ENCODE results near the gene USP40. TPM values are rescaled to one million over a fixed set of nuclear protein-coding genes. Genes with fewer than 3 reads are reported as not detected.

The USP40 gene
- total and polyA plus RNA-seq, 8 donors: 17.2 to 34.7 (median 22.7) TPM

DNA sequence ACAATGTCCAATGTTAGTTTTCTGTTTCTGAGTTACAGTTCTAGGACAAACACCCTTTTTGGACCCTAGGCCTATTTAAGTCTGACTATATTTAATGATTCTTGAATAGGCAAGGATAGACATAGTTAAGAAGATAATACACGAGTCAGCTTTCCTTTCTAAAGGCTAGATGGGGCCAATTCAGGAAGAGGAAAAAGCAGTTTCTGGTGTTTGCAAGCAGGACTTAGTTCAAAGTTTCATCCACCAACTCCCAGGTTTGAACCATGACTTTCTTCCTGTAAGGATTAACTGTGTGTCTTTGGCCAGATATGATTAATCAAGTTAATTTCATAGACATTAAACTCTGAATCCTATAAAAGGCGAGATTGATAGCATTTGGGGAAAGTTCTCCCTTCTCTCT is 66.7 kb downstream of the USP40 start:
- Histone ChIP-seq H3K4me3 (no peak overlapping the region), H3K27me3 (no peaks in the 10 kb centered on the region), H3K27ac (no peak overlapping the region), H3K9me3 (no peaks in the 10 kb centered on the region), H3K36me3 (peaks cover 0 to 29% (median 0%) of the 10 kb centered on the region in 3 donors), H3K4me1 (no peaks in the 10 kb centered on the region)
- DNase-seq (no peak), ATAC-seq (no peak), FAIRE-seq (no peak)
- intact Hi-C loops (cut with DNase I): no loop called here
- TF ChIP-seq, protein P1, sequence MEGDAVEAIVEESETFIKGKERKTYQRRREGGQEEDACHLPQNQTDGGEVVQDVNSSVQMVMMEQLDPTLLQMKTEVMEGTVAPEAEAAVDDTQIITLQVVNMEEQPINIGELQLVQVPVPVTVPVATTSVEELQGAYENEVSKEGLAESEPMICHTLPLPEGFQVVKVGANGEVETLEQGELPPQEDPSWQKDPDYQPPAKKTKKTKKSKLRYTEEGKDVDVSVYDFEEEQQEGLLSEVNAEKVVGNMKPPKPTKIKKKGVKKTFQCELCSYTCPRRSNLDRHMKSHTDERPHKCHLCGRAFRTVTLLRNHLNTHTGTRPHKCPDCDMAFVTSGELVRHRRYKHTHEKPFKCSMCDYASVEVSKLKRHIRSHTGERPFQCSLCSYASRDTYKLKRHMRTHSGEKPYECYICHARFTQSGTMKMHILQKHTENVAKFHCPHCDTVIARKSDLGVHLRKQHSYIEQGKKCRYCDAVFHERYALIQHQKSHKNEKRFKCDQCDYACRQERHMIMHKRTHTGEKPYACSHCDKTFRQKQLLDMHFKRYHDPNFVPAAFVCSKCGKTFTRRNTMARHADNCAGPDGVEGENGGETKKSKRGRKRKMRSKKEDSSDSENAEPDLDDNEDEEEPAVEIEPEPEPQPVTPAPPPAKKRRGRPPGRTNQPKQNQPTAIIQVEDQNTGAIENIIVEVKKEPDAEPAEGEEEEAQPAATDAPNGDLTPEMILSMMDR (IDR thresholded peaks at IDR 0.05): no peak
- WGBS, 2 donors: 89 to 93% methylated on average over 2 of the region's 2 CpGs

DNA sequence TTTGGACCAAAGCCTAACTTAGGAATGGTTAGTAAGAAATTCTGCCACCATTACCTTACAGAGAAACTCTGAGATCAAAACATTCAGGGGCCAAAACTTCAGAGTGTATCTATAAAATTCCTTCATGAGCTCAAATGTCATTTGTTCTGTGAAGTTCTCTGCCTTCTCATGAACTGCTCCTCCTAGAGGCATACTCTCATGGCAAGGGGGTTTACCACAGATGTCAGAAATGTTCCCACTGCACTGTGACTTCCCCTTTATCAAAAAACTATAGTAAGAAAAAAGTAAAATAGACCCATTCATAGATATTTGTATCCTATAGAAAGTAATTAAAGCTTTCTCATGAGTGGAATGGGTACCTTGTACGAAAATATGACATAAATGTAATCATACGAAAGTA is 68.5 kb downstream of the USP40 start:
- WGBS, 2 donors: 93 to 95% methylated on average over 2 of the region's 2 CpGs
- peaks cover 0 to 31% (median 5%) of the 10 kb centered on the region in 3 donors for H3K36me3 ChIP-seq
- DNase-seq: no peak

DNA sequence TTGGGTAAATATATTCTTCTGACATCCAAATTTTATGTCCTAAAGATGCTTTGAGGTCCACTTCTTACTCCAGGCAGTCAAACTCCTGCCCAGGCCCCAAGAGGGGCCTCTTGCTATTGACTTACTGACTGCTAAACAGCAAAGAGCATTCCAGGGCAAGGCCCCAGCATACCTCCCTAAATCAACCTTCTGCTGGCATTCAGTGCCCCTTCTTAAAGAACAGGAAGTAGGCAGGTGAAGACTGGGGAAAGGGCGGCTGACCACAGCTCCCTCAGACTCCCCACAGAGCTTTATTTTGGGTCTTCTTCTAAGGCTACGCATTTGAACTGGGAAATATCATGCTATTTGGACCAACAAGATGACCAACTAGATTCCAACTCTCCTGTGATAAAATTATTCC is 68.9 kb downstream of the USP40 start:
- H3K36me3 ChIP-seq: peaks cover 0 to 36% (median 5%) of the 10 kb centered on the region in 3 donors
- WGBS, 2 donors: 91 to 93% methylated on average over 2 of the region's 2 CpGs

More for the DNA sequence above, 68.5 kb downstream of the USP40 start:
- Histone ChIP-seq H3K9me3 (no peaks in the 10 kb centered on the region), H3K27ac (no peak overlapping the region), H3K4me1 (no peaks in the 10 kb centered on the region), H3K4me3 (no peak overlapping the region), H3K27me3 (no peaks in the 10 kb centered on the region)
- ATAC-seq: no peak
- intact Hi-C loops (cut with DNase I): no loop called here
- TF ChIP-seq, protein P1 (IDR thresholded peaks at IDR 0.05): no peak
- FAIRE-seq: no peak

DNA sequence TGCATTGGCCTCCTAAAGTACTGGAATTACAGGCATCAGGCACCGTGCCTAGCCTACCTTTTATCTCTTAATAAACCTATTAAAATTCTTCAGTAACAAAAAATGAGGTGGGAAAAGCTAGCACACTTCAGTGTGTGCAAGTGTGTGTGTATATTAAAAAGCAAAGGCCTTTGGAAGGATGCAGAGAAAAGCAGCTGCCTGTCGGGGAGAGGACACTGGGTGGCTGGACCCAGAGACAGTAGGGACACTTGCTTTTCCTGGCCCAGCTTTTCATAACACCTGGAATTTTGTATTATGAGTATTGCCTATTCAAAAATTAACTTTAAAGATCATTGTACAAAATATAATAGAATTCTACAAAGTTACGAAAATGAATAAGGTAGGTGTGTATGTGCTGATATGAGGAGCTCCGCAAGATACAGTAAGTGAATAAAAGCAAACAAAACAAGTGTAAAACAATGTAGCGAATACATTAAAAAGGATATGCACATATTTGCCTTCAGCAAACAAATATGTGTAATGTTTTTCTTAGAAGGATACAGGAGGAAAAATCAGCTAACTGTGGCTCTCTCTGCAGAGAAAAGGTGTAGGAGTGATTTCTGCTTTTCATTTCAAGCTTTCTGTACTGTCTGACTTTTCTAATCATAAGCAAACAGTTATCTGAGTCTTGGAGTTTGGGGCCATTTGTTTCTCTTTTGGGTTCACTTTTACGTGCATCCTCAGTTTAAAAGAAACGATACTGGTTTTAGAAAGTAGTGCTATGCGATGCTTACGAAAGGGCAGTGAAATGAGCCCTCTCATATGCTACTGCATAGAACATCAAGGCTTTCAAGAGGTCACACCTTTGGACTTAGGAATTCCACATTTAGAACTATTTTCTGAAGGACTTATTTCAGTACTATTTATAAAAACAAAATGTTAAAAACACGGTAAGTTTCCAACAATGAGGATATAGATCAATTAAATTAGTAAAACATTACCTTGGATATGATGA is 70.8 kb downstream of the USP40 start:
- Histone ChIP-seq H3K4me1 (no peaks in the 10 kb centered on the region), H3K9me3 (no peaks in the 10 kb centered on the region), H3K27me3 (no peaks in the 10 kb centered on the region), H3K36me3 (peaks cover 0 to 48% (median 5%) of the 10 kb centered on the region in 3 donors), H3K27ac (no peak overlapping the region), H3K4me3 (no peak overlapping the region)
- intact Hi-C loops (cut with DNase I): no loop called here
- TF ChIP-seq, protein P1 (IDR thresholded peaks at IDR 0.05): no peak
- no peak for FAIRE-seq
- no peak for DNase-seq
- 80 to 86% methylated on average over 10 of the region's 10 CpGs for WGBS, 2 donors
- ATAC-seq: no peak

More for the DNA sequence above, 68.9 kb downstream of the USP40 start:
- Histone ChIP-seq H3K27ac (no peak overlapping the region), H3K4me3 (no peak overlapping the region), H3K27me3 (no peaks in the 10 kb centered on the region), H3K4me1 (no peaks in the 10 kb centered on the region), H3K9me3 (no peaks in the 10 kb centered on the region)
- no peak for ATAC-seq
- no peak for FAIRE-seq
- TF ChIP-seq, protein P1 (IDR thresholded peaks at IDR 0.05): no peak
- intact Hi-C loops (cut with DNase I): no loop called here
- DNase-seq: no peak

DNA sequence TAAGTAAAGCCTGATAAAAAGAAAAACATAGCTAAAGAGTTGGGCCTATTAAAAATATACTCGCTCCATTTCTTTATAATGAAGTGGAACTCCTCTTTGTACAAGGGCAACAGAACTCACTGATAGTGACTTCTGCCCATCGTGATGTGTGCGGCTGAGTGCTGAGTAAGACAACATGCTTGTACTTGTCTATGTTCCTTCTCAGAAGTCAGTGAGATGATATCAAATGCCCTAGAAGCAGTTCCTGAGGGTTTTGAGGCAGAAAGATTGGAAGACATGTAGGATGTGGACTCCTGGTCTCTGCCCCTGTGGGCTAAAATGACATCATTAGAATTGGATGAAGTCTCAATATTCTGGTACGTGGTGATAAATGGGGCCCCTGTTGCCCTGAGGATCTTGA is 73.8 kb downstream of the USP40 start:
- no peak for ATAC-seq
- Histone ChIP-seq H3K36me3 (peaks cover 0 to 49% (median 5%) of the 10 kb centered on the region in 3 donors), H3K4me3 (no peak overlapping the region), H3K9me3 (no peaks in the 10 kb centered on the region), H3K27ac (no peak overlapping the region), H3K27me3 (no peaks in the 10 kb centered on the region), H3K4me1 (peaks cover 0 to 5% (median 0%) of the 10 kb centered on the region in 3 donors)
- WGBS, 2 donors: 96 to 98% methylated on average over 4 of the region's 4 CpGs
- intact Hi-C loops (cut with DNase I): no loop called here
- FAIRE-seq: no peak
- no peak for DNase-seq
- TF ChIP-seq, protein P1 (IDR thresholded peaks at IDR 0.05): no peak
